ENCODE results near the gene MAP3K3. TPM values are rescaled to one million over a fixed set of nuclear protein-coding genes. Genes with fewer than 3 reads are reported as not detected.

MAP3K3 gene
- total and polyA plus RNA-seq, 9 of the 15 experiments (the other 6 are each of a cell fraction or from before 2014, with no cell fraction given), result 0.69 to 16.5 (median 12.1) TPM

- H3K9me1 ChIP-seq (ENCODE audit: control insufficient read depth, insufficient read depth, low read length), result no peaks in the 10 kb centered on the region
- DNase-seq (ENCODE audit: extremely low read depth in 1 of 4, low spot score in 3 of 4) (no peak), FAIRE-seq (no peak), ATAC-seq (no peak)
- no peaks in the 10 kb centered on the region for H3K27me3 ChIP-seq (ENCODE audit: control insufficient read depth in 2 of 2, insufficient read depth in 2 of 2, low read length in 2 of 2)
- POLR2A ChIA-PET, result interaction anchor here (0.8 to 2.3 kb wide), 4 partner anchors 11 to 96 kb away, joined by 3 to 17 read pairs (median 4); partner anchors contain the start of gene CCDC47
- no peaks in the 10 kb centered on the region for H3K79me2 ChIP-seq (ENCODE audit: control insufficient read depth, insufficient read depth, low read length)
- no peak overlapping the region for H3K27ac ChIP-seq (ENCODE audit: extremely low read depth, low read depth, low read length)
- no peaks in the 10 kb centered on the region for H3K9me3 ChIP-seq (replicated peaks; ENCODE audit: control insufficient read depth, insufficient read depth, low read depth, low read length)
- no peaks in the 10 kb centered on the region for H4K20me1 ChIP-seq (replicated peaks; ENCODE audit: control insufficient read depth, insufficient read depth, low read length)
- H3K36me3 ChIP-seq (ENCODE audit: control insufficient read depth, insufficient read depth, low read length), result peaks cover 9% of the 10 kb centered on the region; the same call in 2 of the 3 replicates
- no TSS peak for BruUV-seq (replicated peaks)
- TF ChIP-seq HSF4 (CRISPR knock-in tag; IDR thresholded peaks at IDR 0.05; ENCODE audit: borderline replicate concordance), result no peak
- no peak for TF ChIP-seq ETS1 (conservative IDR thresholded peaks at IDR 0.05; ENCODE audit: control insufficient read depth, low read depth, low read length)
- WGBS (ENCODE audit: insufficient coverage, low coverage, missing lambda C conversion rate), result 58% methylated on average over 2 of the region's 3 CpGs
- CTCF ChIA-PET (ENCODE audit: low intra/inter-chr PET ratio), result interaction anchor here (0.6 kb wide), 1 partner anchor 10 kb away, joined by 3 read pairs; no protein-coding TSS in a partner anchor
- in situ Hi-C loops (cut with MboI), result no loop called here
- no peak overlapping the region for H2AFZ ChIP-seq (ENCODE audit: low read depth, low read length)
- H3K9ac ChIP-seq (ENCODE audit: insufficient read depth in 1 of 2, low read depth in 2 of 2, low read length in 2 of 2), result peak overlapping the region in 1 of 2 experiments; percentile 66; a peak in 1 of 4 replicates
- H3K4me3 ChIP-seq, result no peak overlapping the region
- H3K4me2 ChIP-seq (ENCODE audit: insufficient read depth, low read length), result no peak overlapping the region
- peaks cover 10 to 24% of the 10 kb centered on the region in 2 experiments for H3K4me1 ChIP-seq (replicated peaks in 1 of 2; ENCODE audit: control insufficient read depth in 2 of 2, insufficient read depth in 2 of 2, low read length in 2 of 2)
- intact Hi-C loops (cut with micrococcal nuclease), result no loop called here
Observed at GRCh38 chr17:63676584-63676983, 54.4 kb downstream of the MAP3K3 start.

GRCh38 chr17:63679214-63679613 lies 57.0 kb downstream of the MAP3K3 start:
- Histone ChIP-seq H3K9ac (ENCODE audit: insufficient read depth in 1 of 2, low read depth in 2 of 2, low read length in 2 of 2) (no peak overlapping the region), H3K79me2 (ENCODE audit: control insufficient read depth, insufficient read depth, low read length) (no peaks in the 10 kb centered on the region), H4K20me1 (replicated peaks; ENCODE audit: control insufficient read depth, insufficient read depth, low read length) (no peaks in the 10 kb centered on the region), H3K36me3 (ENCODE audit: control insufficient read depth, insufficient read depth, low read length) (peaks cover 24% of the 10 kb centered on the region; the same call in 2 of the 3 replicates), H3K9me1 (ENCODE audit: control insufficient read depth, insufficient read depth, low read length) (no peaks in the 10 kb centered on the region), H3K4me2 (ENCODE audit: insufficient read depth, low read length) (no peak overlapping the region), H3K27me3 (ENCODE audit: control insufficient read depth in 2 of 2, insufficient read depth in 2 of 2, low read length in 2 of 2) (no peaks in the 10 kb centered on the region), H3K9me3 (replicated peaks; ENCODE audit: control insufficient read depth, insufficient read depth, low read depth, low read length) (no peaks in the 10 kb centered on the region), H3K27ac (ENCODE audit: extremely low read depth, low read depth, low read length) (no peak overlapping the region), H3K4me1 (replicated peaks in 1 of 2; ENCODE audit: control insufficient read depth in 2 of 2, insufficient read depth in 2 of 2, low read length in 2 of 2) (peaks cover 10 to 24% of the 10 kb centered on the region in 2 experiments), H3K4me3 (no peak overlapping the region), H2AFZ (ENCODE audit: low read depth, low read length) (no peak overlapping the region)
- ChIA-PET POLR2A (interaction anchor here (0.7 kb wide), 1 partner anchor 254 kb away, joined by 3 read pairs; no protein-coding TSS in a partner anchor), CTCF (ENCODE audit: low intra/inter-chr PET ratio) (no interaction called here)
- WGBS (ENCODE audit: insufficient coverage, low coverage, missing lambda C conversion rate), result 65% methylated on average over 5 of the region's 5 CpGs
- peak; percentile 44 for ATAC-seq
- BruUV-seq (replicated peaks), result no TSS peak
- in situ Hi-C loops (cut with MboI) (no loop called here), intact Hi-C loops (cut with micrococcal nuclease) (no loop called here)
- peak in 1 of 4 experiments; percentile 29 for DNase-seq (ENCODE audit: extremely low read depth in 1 of 4, low spot score in 3 of 4)
- FAIRE-seq, result no peak
- TF ChIP-seq CTCF (IDR thresholded peaks at IDR 0.05 in 2 of 3, conservative IDR thresholded peaks at IDR 0.05 in 1 of 3; ENCODE audit: insufficient read depth in 2 of 3, low read depth in 1 of 3, low read length in 3 of 3) (peak; percentile 36 to 44 (median 41); a peak in 5 of 6 replicates), ZFP36 (IDR thresholded peaks at IDR 0.05; ENCODE audit: low read depth, low read length, partially characterized antibody) (no peak), RAD21 (CRISPR knock-in tag; conservative IDR thresholded peaks at IDR 0.05 in 1 of 2, IDR thresholded peaks at IDR 0.05 in 1 of 2) (peak in 1 of 2 experiments; percentile 40; a peak in 2 of 4 replicates)
